PC-3 (cell line): Measurements from ENCODE around the gene ZNF467. TPM values are rescaled to one million over a fixed set of nuclear protein-coding genes. Genes with fewer than 3 reads are reported as not detected.

ENCODE experiments used
- ATAC-seq: fragments of 200-7000 bp; cut with Tn5 transposase; 2 replicates; pipeline ENCODE4 v1.9.1; 2020; ENCODE audit warnings: mild to moderate bottlenecking, moderate library complexity
- BruUV-seq: library from RNA; stranded (reverse); fragments of 400-500 nt; replicated peaks from 2 replicates; lab custom pipeline; 2021; lab: Mats Ljungman, UMichigan
- CTCF ChIA-PET: fragments of 300-600 bp; sonication (Branson Sonifier 250); formaldehyde crosslinking; loops from one replicate; lab custom pipeline; 2022; ENCODE audit warnings: antibody characterized with exemption; lab: Charles Lee
- POLR2A ChIA-PET: fragments of 300-600 bp; sonication (Branson Sonifier 250); formaldehyde crosslinking; loops from one replicate; lab custom pipeline; 2022; ENCODE audit warnings: antibody characterized with exemption; ENCODE audit not compliant: unreplicated experiment; lab: Charles Lee
- DNase-seq: peaks from one replicate; pipeline ENCODE4 v3.0.0-alpha.2; 2015
- H2AFZ ChIP-seq: fragments of 300-600 bp; sonication (generic); 2 replicates; pipeline ENCODE4 v1.6.0; 2016; ENCODE audit warnings: antibody characterized with exemption, low read length
- H3F3A ChIP-seq: fragments of 300-600 bp; sonication (generic); one replicate; pipeline ENCODE4 v1.6.0; 2017; ENCODE audit warnings: antibody characterized with exemption, low read length, control low read depth, mild to moderate bottlenecking; ENCODE audit not compliant: unreplicated experiment
- H3K27ac ChIP-seq: fragments of 300-600 bp; sonication (generic); 2 replicates; pipeline ENCODE4 v1.5.1; 2016; ENCODE audit warnings: mild to moderate bottlenecking, low read length
- H3K27me3 ChIP-seq: fragments of 300-600 bp; sonication (generic); 2 replicates; pipeline ENCODE4 v1.6.1; 2016; ENCODE audit warnings: low read length, mixed read lengths
- H3K36me3 ChIP-seq: fragments of 300-600 bp; sonication (generic); 2 replicates; pipeline ENCODE4 v1.6.1; 2016; ENCODE audit warnings: low read depth, mixed run types, low read length, mixed read lengths
- H3K4me1 ChIP-seq: fragments of 300-600 bp; sonication (generic); 2 replicates; pipeline ENCODE4 v1.5.1; 2016; ENCODE audit warnings: low read length; ENCODE audit not compliant: insufficient read depth
- H3K4me2 ChIP-seq: fragments of 300-600 bp; sonication (generic); 2 replicates; pipeline ENCODE4 v1.6.0; 2016; ENCODE audit warnings: low read length
- H3K4me3 ChIP-seq: fragments of 300-600 bp; sonication (generic); 2 replicates; pipeline ENCODE4 v1.5.1; 2016; ENCODE audit warnings: mild to moderate bottlenecking, low read length, mixed read lengths
- H3K79me2 ChIP-seq: fragments of 300-600 bp; sonication (generic); 2 replicates; pipeline ENCODE4 v1.6.1; 2017; ENCODE audit warnings: low read length, mixed read lengths
- H3K9ac ChIP-seq: fragments of 300-600 bp; sonication (generic); 2 replicates; pipeline ENCODE4 v1.6.0; 2016; ENCODE audit warnings: mild to moderate bottlenecking, low read length
- H3K9me2 ChIP-seq: fragments of 300-600 bp; sonication (generic); replicated peaks from 2 replicates; pipeline ENCODE4 v1.6.1; 2016; ENCODE audit warnings: mixed run types, low read length, mixed read lengths
- H3K9me3 ChIP-seq: fragments of 300-600 bp; sonication (generic); 2 replicates; pipeline ENCODE4 v1.6.1; 2016; ENCODE audit warnings: low read length, mixed read lengths
- H4K20me1 ChIP-seq: fragments of 300-600 bp; sonication (generic); 2 replicates; pipeline ENCODE4 v1.6.1; 2016; ENCODE audit warnings: low read length, mixed read lengths
- EZH2 ChIP-seq: fragments of 300-600 bp; sonication (generic); IDR thresholded peaks from one replicate; pipeline ENCODE4 v1.6.1; 2017; ENCODE audit warnings: antibody characterized with exemption, mild to moderate bottlenecking, low read length; ENCODE audit not compliant: unreplicated experiment
- EZH2phosphoT487 ChIP-seq: fragments of 300-600 bp; sonication (generic); IDR thresholded peaks from 2 replicates; pipeline ENCODE4 v1.6.1; 2018; ENCODE audit warnings: mild to moderate bottlenecking, antibody characterized with exemption, low read length, borderline replicate concordance
- intact Hi-C: fragments of 100-400 bp; cut with micrococcal nuclease; formaldehyde crosslinking; loops from 2 replicates; pipeline ENCODE4 v1.9.0; 2023
- total RNA-seq: library from RNA; depleted of rRNA; stranded (reverse); fragments of >200 nt; gene quantifications from 2 replicates; pipeline ENCODE4 v1.2.3, GENCODE V29; 2014
- TF ChIP-seq, protein P1 (sequence below): fragments of 300-600 bp; sonication (generic); conservative IDR thresholded peaks from 2 replicates; pipeline ENCODE4 v1.5.1; 2017; ENCODE audit warnings: antibody characterized with exemption, low read depth, mild to moderate bottlenecking, low read length

Gene ZNF467
- total RNA-seq, 1 experiment from 2014 or later = 6.3 TPM

DNA sequence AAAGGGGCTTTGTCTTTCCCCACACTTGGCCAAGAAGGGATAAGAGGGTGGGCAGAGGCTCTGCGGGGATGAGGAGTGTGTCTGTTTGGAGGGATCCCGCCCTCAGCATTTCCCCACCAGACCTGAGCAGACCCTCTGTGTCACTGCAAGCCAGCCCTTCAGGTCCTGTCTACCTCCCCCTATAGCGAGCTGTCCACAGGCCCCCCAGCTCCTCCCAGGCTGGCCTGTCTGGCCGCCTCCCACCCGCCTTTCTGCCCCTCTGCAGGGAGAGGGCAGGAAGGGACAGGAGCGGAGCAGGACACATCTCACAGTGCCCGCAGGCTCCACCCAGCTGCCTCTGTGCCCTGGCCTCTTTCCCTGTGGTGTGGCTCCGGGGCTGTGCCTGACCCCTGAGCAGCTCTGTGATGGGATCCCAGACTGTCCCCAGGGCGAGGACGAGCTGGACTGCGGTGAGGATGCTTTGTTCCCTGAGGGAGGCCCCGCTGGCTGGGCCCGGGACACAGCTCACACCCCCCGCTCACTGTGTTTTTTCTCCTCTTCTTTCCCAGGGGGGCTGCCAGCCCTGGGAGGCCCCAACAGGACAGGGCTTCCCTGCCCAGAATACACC is 17.5 kb upstream of the ZNF467 start:
- Histone ChIP-seq H4K20me1 (no peaks in the 10 kb centered on the region), H3K36me3 (no peaks in the 10 kb centered on the region), H3K27ac (no peak overlapping the region), H3K4me2 (no peak overlapping the region), H3K9me2 (no peaks in the 10 kb centered on the region), H2AFZ (no peak overlapping the region), H3K4me3 (no peak overlapping the region), H3K79me2 (no peaks in the 10 kb centered on the region), H3K9me3 (no peaks in the 10 kb centered on the region), H3K9ac (no peak overlapping the region), H3K27me3 (no peaks in the 10 kb centered on the region), H3F3A (no peaks in the 10 kb centered on the region), H3K4me1 (no peaks in the 10 kb centered on the region)
- BruUV-seq = no TSS peak
- ChIA-PET CTCF (interaction anchor here (0.6 kb wide), 1 partner anchor 1383 kb away, joined by 4 read pairs; no protein-coding TSS in a partner anchor), POLR2A (no interaction called here)
- ATAC-seq = no peak
- TF ChIP-seq, protein P1, sequence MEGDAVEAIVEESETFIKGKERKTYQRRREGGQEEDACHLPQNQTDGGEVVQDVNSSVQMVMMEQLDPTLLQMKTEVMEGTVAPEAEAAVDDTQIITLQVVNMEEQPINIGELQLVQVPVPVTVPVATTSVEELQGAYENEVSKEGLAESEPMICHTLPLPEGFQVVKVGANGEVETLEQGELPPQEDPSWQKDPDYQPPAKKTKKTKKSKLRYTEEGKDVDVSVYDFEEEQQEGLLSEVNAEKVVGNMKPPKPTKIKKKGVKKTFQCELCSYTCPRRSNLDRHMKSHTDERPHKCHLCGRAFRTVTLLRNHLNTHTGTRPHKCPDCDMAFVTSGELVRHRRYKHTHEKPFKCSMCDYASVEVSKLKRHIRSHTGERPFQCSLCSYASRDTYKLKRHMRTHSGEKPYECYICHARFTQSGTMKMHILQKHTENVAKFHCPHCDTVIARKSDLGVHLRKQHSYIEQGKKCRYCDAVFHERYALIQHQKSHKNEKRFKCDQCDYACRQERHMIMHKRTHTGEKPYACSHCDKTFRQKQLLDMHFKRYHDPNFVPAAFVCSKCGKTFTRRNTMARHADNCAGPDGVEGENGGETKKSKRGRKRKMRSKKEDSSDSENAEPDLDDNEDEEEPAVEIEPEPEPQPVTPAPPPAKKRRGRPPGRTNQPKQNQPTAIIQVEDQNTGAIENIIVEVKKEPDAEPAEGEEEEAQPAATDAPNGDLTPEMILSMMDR = no peak
- TF ChIP-seq EZH2phosphoT487 (no peak), EZH2 (no peak)
- intact Hi-C loops = no loop called here
- no peak for DNase-seq

DNA sequence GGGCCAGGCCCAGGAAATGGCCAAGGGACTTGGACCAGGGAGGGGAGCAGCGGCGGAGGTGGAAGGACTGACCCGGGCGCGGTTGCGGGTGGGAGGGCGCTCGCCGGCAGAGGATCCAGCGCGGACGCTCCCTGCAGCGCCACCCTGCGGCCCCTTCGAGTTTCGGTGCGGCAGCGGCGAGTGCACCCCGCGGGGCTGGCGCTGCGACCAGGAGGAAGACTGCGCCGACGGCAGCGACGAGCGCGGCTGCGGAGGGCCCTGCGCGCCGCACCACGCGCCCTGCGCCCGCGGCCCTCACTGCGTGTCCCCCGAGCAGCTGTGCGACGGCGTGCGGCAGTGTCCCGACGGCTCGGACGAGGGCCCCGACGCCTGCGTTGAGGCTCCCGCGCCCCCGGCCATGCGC is 16.8 kb upstream of the ZNF467 start:
- Histone ChIP-seq H3K27me3 (no peaks in the 10 kb centered on the region), H3K36me3 (no peaks in the 10 kb centered on the region), H3K27ac (no peak overlapping the region), H3K4me1 (no peaks in the 10 kb centered on the region), H3F3A (no peaks in the 10 kb centered on the region), H2AFZ (no peak overlapping the region), H3K9me3 (no peaks in the 10 kb centered on the region), H3K9me2 (no peaks in the 10 kb centered on the region), H3K4me2 (no peak overlapping the region), H3K79me2 (no peaks in the 10 kb centered on the region), H3K9ac (no peak overlapping the region), H3K4me3 (no peak overlapping the region), H4K20me1 (no peaks in the 10 kb centered on the region)
- DNase-seq (no peak), ATAC-seq (no peak)
- intact Hi-C loops = no loop called here
- BruUV-seq = no TSS peak
- TF ChIP-seq EZH2 = no peak
- no peak for TF ChIP-seq EZH2phosphoT487
- TF ChIP-seq, protein P1 = no peak
- CTCF ChIA-PET = no interaction called here
- POLR2A ChIA-PET = no interaction called here

DNA sequence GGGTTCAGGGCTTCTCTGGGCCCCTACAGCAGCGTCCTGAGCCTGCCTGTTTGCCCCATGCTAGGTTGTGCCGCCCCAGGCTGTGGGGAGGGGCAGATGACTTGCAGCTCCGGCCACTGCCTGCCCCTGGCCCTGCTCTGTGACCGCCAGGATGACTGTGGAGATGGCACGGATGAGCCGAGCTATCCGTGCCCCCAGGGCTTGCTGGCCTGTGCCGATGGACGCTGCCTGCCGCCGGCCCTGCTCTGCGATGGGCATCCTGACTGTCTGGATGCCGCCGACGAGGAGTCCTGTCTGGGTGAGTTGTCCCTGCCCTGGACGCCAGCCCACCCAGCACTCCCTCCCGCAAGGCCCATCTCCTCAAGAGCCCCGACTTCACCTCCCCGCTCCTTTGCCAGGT is 15.7 kb upstream of the ZNF467 start:
- Histone ChIP-seq H3K9me3 (no peaks in the 10 kb centered on the region), H3K27me3 (no peaks in the 10 kb centered on the region), H3K4me3 (no peak overlapping the region), H3K4me1 (no peaks in the 10 kb centered on the region), H3K9ac (no peak overlapping the region), H3K9me2 (no peaks in the 10 kb centered on the region), H4K20me1 (no peaks in the 10 kb centered on the region), H3K27ac (no peak overlapping the region), H3K36me3 (no peaks in the 10 kb centered on the region), H2AFZ (no peak overlapping the region), H3K79me2 (no peaks in the 10 kb centered on the region), H3K4me2 (no peak overlapping the region), H3F3A (no peaks in the 10 kb centered on the region)
- TF ChIP-seq EZH2 = no peak
- TF ChIP-seq, protein P1 = no peak
- no peak for TF ChIP-seq EZH2phosphoT487
- DNase-seq (no peak), ATAC-seq (no peak)
- intact Hi-C loops = no loop called here
- ChIA-PET CTCF (no interaction called here), POLR2A (no interaction called here)
- BruUV-seq = no TSS peak
